HepG2 (cell line): ENCODE results near the gene SLC22A23. TPM values are rescaled to one million over a fixed set of nuclear protein-coding genes. Genes with fewer than 3 reads are reported as not detected.

Experiments used
- CREB1 ChIP-seq, 2 experiments: fragments of 450-650 bp in 1 of 2; IDR thresholded peaks; 2 replicates each; pipeline ENCODE4 v1.6.1; 2016 to 2017; ENCODE audit warnings: control low read depth in 1 of 2, mild to moderate bottlenecking in 1 of 2, missing compliant biosample characterization in 1 of 2, missing genetic modification characterization in 1 of 2
- HMG20A ChIP-seq: IDR thresholded peaks from 2 replicates; pipeline ENCODE4 v1.6.1; 2016; ENCODE audit warnings: borderline replicate concordance
- KLF6 ChIP-seq: IDR thresholded peaks from 2 replicates; pipeline ENCODE4 v1.8.0; 2016; ENCODE audit warnings: missing biosample characterization, missing genetic modification reagents
- NCOR1 ChIP-seq: fragments of 200-600 bp; sonication (generic); IDR thresholded peaks from 2 replicates; pipeline ENCODE4 v1.7.0; 2017; ENCODE audit warnings: antibody characterized with exemption, low read length, borderline replicate concordance
- NR1H2 ChIP-seq: sonication (generic); formaldehyde crosslinking; IDR thresholded peaks from 2 replicates; pipeline ENCODE4 v1.8.1; 2022; ENCODE audit warnings: low read depth, missing genetic modification reagents, borderline replicate concordance
- PHF5A ChIP-seq: IDR thresholded peaks from one replicate; pipeline ENCODE4 v1.6.1; 2018; ENCODE audit warnings: low read depth, missing genetic modification reagents; ENCODE audit not compliant: unreplicated experiment
- PRMT3 ChIP-seq: sonication (generic); formaldehyde crosslinking; IDR thresholded peaks from 2 replicates; pipeline ENCODE4 v1.8.1; 2022; ENCODE audit warnings: low read depth, mild to moderate bottlenecking, moderate library complexity, missing genetic modification reagents, borderline replicate concordance
- RBM39 ChIP-seq: fragments of 200-400 bp; formaldehyde crosslinking; IDR thresholded peaks from one replicate; pipeline ENCODE4 v1.6.1; 2018; ENCODE audit warnings: antibody characterized with exemption, mild to moderate bottlenecking, low read depth, low read length; ENCODE audit not compliant: poor library complexity, severe bottlenecking
- SATB2 ChIP-seq: sonication (generic); formaldehyde crosslinking; IDR thresholded peaks from 2 replicates; pipeline ENCODE4 v1.5.0; 2020; ENCODE audit warnings: missing genetic modification reagents
- SP2 ChIP-seq: sonication (generic); formaldehyde crosslinking; IDR thresholded peaks from 2 replicates; pipeline ENCODE4 v1.5.1; 2020; ENCODE audit warnings: mild to moderate bottlenecking, missing genetic modification reagents
- TARDBP ChIP-seq: sonication (generic); formaldehyde crosslinking; IDR thresholded peaks from 2 replicates; pipeline ENCODE4 v1.8.0; 2022; ENCODE audit warnings: mild to moderate bottlenecking, missing genetic modification reagents
- TCF12 ChIP-seq, 2 experiments: fragments of 450-650 bp in 1 of 2; sonication (generic) in 1 of 2; formaldehyde crosslinking in 1 of 2; IDR thresholded peaks; 2 replicates each; pipeline versions ENCODE4 v1.6.1 to v1.8.0; 2017 to 2022; ENCODE audit warnings: antibody characterized with exemption in 1 of 2, mild to moderate bottlenecking in 1 of 2, missing genetic modification reagents in 1 of 2, moderate library complexity in 1 of 2
- ZFP90 ChIP-seq: sonication (generic); formaldehyde crosslinking; IDR thresholded peaks from 2 replicates; pipeline ENCODE4 v1.8.0; 2022; ENCODE audit warnings: missing genetic modification reagents, mild to moderate bottlenecking, inconsistent platforms, borderline replicate concordance
- ZFX ChIP-seq: sonication (generic); formaldehyde crosslinking; IDR thresholded peaks from 2 replicates; pipeline ENCODE4 v1.4.0; 2020; ENCODE audit warnings: mild to moderate bottlenecking, low read depth, missing genetic modification reagents, moderate library complexity
- ZNF274 ChIP-seq: sonication (generic); formaldehyde crosslinking; IDR thresholded peaks from 2 replicates; pipeline ENCODE4 v1.5.1; 2020; ENCODE audit warnings: mild to moderate bottlenecking, missing genetic modification reagents
- ZNF282 ChIP-seq: fragments of 450-650 bp; IDR thresholded peaks from 2 replicates; pipeline ENCODE4 v1.6.1; 2018; ENCODE audit not compliant: partially characterized antibody
- ZNF451 ChIP-seq: sonication (generic); formaldehyde crosslinking; IDR thresholded peaks from 2 replicates; pipeline ENCODE4 v1.5.0; 2020; ENCODE audit warnings: mild to moderate bottlenecking, missing genetic modification reagents
- ZNF619 ChIP-seq: sonication (generic); formaldehyde crosslinking; IDR thresholded peaks from 2 replicates; pipeline ENCODE4 v1.4.0; 2020; ENCODE audit warnings: mild to moderate bottlenecking, missing genetic modification reagents
- ZNF652 ChIP-seq: IDR thresholded peaks from 2 replicates; pipeline ENCODE4 v1.6.1; 2016; ENCODE audit warnings: low read depth, borderline replicate concordance
- ZNF777 ChIP-seq: sonication (generic); formaldehyde crosslinking; IDR thresholded peaks from 2 replicates; pipeline ENCODE4 v1.4.0; 2020; ENCODE audit warnings: missing genetic modification reagents
- polyA plus RNA-seq, 8 experiments: library from polyadenylated mRNA; depleted of rRNA in 3 of 8; stranded (reverse) in 7 of 8; unstranded in 1 of 8; fragments of >200 nt; fragmentation: Illumina TruSeq in 4 of 8; extraction: Trizol in 4 of 8; gene quantifications; 2 replicates each; pipeline versions ENCODE4 v1.2.1 to v1.2.3, GENCODE V29; 2011 to 2016; ENCODE audit warnings: low read depth in 4 of 8, missing spikeins in 1 of 8, mixed read lengths in 1 of 8; ENCODE audit not compliant: insufficient read depth in 1 of 8
- total RNA-seq, 5 experiments: library from RNA; depleted of rRNA; stranded (reverse); fragments of >200 nt; fragmentation: Illumina TruSeq; extraction: Trizol; gene quantifications; 2 replicates each; pipeline ENCODE4 v1.2.3, GENCODE V29; 2016; ENCODE audit warnings: low read depth in 1 of 5
- TF ChIP-seq, protein P1 (sequence below): sonication (generic); formaldehyde crosslinking; IDR thresholded peaks from 2 replicates; pipeline ENCODE4 v1.9.0; 2021; ENCODE audit warnings: missing genetic modification reagents, mild to moderate bottlenecking, borderline replicate concordance
- TF ChIP-seq, protein P2 (sequence below): sonication (generic); formaldehyde crosslinking; IDR thresholded peaks from 2 replicates; pipeline ENCODE4 v1.4.0; 2020; ENCODE audit warnings: missing genetic modification reagents, borderline replicate concordance
- TF ChIP-seq, protein P3 (sequence below): sonication (generic); formaldehyde crosslinking; IDR thresholded peaks from 2 replicates; pipeline ENCODE4 v1.4.0; 2020; ENCODE audit warnings: missing genetic modification reagents, borderline replicate concordance

SLC22A23 gene
- total and polyA plus RNA-seq, 2 of the 13 experiments (the other 11 are each of a cell fraction or from before 2014, with no cell fraction given) = 11.8 to 17.5 TPM

DNA sequence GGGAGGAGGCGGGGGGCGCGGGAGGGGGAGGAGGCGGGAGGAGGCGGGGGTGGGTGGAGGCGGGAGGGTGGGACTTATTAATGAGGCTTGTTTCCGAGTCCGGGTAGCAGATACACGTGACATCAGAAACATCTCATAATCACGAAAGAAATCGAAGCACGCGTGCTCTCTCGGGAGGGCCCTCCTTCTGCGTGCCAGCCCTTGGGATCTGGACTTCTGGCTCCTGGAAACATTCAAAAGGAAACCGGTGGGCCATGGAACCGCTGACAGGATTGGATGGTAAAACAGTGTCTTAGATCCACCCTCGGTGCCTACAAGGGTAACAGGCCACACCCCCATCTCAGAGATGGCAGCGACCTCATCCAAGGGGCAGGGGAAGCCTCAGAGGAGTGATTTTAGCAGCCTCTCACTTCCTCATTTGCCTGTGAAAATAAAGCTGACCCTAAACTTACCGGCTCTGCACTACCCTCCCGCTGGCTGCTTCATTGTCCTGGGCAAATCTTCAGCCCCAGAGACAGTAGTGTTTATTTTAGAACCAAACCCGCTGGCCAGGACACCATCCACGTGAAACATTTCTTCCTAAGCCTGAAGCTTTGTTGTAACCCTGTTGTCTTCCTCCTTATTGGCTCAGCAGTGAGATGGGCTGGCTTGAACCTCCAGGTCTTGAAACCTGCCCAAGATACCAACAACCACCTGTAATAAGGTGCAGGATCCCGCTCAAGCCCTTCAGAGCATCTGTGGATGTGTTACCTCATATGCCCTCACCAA is 100.6 kb downstream of the SLC22A23 start (continued):
- TF ChIP-seq TCF12 (IDR thresholded peaks at IDR 0.05) (no peak), TCF12 (CRISPR knock-in tag; IDR thresholded peaks at IDR 0.05) (no peak), SATB2 (CRISPR knock-in tag) (no peak), ZNF451 (no peak), ZNF619 (CRISPR knock-in tag) (no peak), RBM39 (no peak), CREB1 (IDR thresholded peaks at IDR 0.05) (no peak), CREB1 (CRISPR knock-in tag; IDR thresholded peaks at IDR 0.05) (no peak), ZFX (CRISPR knock-in tag) (no peak; the same call in 1 of the 2 replicates), SP2 (CRISPR knock-in tag) (no peak), PRMT3 (CRISPR knock-in tag) (no peak), PHF5A (CRISPR knock-in tag) (no peak), ZNF777 (no peak), ZFP90 (no peak), ZNF282 (no peak), TARDBP (no peak), NR1H2 (no peak), ZNF274 (CRISPR knock-in tag) (no peak), ZNF652 (CRISPR knock-in tag) (no peak), HMG20A (CRISPR knock-in tag) (peak; percentile 48), NCOR1 (no peak), KLF6 (CRISPR knock-in tag) (peak; percentile 24; the same call in 1 of the 2 replicates)
- TF ChIP-seq, protein P1, sequence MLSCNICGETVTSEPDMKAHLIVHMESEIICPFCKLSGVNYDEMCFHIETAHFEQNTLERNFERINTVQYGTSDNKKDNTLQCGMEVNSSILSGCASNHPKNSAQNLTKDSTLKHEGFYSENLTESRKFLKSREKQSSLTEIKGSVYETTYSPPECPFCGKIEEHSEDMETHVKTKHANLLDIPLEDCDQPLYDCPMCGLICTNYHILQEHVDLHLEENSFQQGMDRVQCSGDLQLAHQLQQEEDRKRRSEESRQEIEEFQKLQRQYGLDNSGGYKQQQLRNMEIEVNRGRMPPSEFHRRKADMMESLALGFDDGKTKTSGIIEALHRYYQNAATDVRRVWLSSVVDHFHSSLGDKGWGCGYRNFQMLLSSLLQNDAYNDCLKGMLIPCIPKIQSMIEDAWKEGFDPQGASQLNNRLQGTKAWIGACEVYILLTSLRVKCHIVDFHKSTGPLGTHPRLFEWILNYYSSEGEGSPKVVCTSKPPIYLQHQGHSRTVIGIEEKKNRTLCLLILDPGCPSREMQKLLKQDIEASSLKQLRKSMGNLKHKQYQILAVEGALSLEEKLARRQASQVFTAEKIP (CRISPR knock-in tag) = no peak
- TF ChIP-seq, protein P2, sequence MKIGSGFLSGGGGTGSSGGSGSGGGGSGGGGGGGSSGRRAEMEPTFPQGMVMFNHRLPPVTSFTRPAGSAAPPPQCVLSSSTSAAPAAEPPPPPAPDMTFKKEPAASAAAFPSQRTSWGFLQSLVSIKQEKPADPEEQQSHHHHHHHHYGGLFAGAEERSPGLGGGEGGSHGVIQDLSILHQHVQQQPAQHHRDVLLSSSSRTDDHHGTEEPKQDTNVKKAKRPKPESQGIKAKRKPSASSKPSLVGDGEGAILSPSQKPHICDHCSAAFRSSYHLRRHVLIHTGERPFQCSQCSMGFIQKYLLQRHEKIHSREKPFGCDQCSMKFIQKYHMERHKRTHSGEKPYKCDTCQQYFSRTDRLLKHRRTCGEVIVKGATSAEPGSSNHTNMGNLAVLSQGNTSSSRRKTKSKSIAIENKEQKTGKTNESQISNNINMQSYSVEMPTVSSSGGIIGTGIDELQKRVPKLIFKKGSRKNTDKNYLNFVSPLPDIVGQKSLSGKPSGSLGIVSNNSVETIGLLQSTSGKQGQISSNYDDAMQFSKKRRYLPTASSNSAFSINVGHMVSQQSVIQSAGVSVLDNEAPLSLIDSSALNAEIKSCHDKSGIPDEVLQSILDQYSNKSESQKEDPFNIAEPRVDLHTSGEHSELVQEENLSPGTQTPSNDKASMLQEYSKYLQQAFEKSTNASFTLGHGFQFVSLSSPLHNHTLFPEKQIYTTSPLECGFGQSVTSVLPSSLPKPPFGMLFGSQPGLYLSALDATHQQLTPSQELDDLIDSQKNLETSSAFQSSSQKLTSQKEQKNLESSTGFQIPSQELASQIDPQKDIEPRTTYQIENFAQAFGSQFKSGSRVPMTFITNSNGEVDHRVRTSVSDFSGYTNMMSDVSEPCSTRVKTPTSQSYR = no peak
- TF ChIP-seq, protein P3, sequence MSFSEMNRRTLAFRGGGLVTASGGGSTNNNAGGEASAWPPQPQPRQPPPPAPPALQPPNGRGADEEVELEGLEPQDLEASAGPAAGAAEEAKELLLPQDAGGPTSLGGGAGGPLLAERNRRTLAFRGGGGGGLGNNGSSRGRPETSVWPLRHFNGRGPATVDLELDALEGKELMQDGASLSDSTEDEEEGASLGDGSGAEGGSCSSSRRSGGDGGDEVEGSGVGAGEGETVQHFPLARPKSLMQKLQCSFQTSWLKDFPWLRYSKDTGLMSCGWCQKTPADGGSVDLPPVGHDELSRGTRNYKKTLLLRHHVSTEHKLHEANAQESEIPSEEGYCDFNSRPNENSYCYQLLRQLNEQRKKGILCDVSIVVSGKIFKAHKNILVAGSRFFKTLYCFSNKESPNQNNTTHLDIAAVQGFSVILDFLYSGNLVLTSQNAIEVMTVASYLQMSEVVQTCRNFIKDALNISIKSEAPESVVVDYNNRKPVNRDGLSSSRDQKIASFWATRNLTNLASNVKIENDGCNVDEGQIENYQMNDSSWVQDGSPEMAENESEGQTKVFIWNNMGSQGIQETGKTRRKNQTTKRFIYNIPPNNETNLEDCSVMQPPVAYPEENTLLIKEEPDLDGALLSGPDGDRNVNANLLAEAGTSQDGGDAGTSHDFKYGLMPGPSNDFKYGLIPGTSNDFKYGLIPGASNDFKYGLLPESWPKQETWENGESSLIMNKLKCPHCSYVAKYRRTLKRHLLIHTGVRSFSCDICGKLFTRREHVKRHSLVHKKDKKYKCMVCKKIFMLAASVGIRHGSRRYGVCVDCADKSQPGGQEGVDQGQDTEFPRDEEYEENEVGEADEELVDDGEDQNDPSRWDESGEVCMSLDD (CRISPR knock-in tag) = no peak
